NB4 (cell line): ENCODE data around the gene SH2D3C.

Source experiments
- MYC ChIP-seq: IDR thresholded peaks from 2 replicates; pipeline ENCODE4 v1.6.1; 2011; ENCODE audit warnings: low read depth, low read length
- POLR2A ChIP-seq: IDR thresholded peaks from 2 replicates; pipeline ENCODE4 v1.6.1; 2011; ENCODE audit warnings: mild to moderate bottlenecking; ENCODE audit not compliant: insufficient read length; ENCODE audit errors: extremely low read depth
- TF ChIP-seq, protein P1 (sequence below): IDR thresholded peaks from one replicate; pipeline ENCODE4 v1.5.1; 2012; ENCODE audit warnings: low read depth, low read length
- TF ChIP-seq, protein P2 (sequence below): IDR thresholded peaks from 2 replicates; pipeline ENCODE4 v1.6.1; 2011; ENCODE audit warnings: low read depth, low read length

DNA sequence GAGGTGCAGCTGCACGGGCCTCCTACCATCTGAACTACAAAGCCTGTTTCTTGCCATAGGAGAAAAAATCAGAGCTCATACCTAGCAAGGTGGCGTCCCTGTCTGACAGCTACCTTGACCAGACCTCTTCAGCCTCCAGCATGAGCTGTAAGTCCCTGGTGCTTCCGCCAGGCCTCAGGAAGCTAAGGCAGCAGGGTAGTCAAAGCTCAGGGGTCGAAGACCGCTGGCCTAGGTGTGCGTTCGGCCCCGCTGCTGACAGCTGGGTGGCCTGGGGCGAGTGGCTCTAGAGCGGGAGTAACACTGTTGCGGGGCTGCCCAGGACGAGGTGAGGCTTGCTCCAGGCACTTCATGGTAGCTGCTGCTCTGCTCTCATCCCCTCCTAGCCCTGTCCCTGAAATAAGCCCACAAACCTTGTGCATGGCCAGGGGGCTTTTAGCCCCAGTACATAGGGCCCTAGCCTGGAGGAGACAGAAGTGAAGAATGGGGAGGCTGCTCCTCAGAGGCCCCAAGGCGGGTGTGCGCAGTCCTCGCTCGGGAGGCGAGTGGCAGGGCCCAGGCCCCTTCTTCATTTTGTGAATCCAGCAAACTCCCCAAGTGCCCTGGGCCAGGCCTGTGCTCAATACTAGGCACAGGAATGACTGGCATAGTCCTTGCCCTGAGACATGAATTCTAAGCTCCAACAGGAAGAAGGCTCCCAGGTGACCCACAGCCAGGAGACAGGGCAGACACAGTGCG is 48.8 kb downstream of the SH2D3C start:
- TF ChIP-seq, protein P1, sequence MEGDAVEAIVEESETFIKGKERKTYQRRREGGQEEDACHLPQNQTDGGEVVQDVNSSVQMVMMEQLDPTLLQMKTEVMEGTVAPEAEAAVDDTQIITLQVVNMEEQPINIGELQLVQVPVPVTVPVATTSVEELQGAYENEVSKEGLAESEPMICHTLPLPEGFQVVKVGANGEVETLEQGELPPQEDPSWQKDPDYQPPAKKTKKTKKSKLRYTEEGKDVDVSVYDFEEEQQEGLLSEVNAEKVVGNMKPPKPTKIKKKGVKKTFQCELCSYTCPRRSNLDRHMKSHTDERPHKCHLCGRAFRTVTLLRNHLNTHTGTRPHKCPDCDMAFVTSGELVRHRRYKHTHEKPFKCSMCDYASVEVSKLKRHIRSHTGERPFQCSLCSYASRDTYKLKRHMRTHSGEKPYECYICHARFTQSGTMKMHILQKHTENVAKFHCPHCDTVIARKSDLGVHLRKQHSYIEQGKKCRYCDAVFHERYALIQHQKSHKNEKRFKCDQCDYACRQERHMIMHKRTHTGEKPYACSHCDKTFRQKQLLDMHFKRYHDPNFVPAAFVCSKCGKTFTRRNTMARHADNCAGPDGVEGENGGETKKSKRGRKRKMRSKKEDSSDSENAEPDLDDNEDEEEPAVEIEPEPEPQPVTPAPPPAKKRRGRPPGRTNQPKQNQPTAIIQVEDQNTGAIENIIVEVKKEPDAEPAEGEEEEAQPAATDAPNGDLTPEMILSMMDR = no peak
- TF ChIP-seq, protein P2, sequence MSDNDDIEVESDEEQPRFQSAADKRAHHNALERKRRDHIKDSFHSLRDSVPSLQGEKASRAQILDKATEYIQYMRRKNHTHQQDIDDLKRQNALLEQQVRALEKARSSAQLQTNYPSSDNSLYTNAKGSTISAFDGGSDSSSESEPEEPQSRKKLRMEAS = no peak
- TF ChIP-seq POLR2A = no peak
- TF ChIP-seq MYC = no peak
